Psoas muscle (tissue), 8 donors: ENCODE results near the gene MRPL27. TPM values are rescaled to one million over a fixed set of nuclear protein-coding genes. Genes with fewer than 3 reads are reported as not detected.
A peak's percentile ranks its signal among the peaks of the same experiment; 100 is the strongest.
"Not testable (repeated sequence)": the region's sequence is repeated elsewhere in the genome, so short reads cannot be mapped to it uniquely, and the experiment has no call there.

ENCODE experiments used
- ATAC-seq, 4 donors: fragments of 200-7000 bp; cut with Tn5 transposase; one replicate each; pipeline ENCODE4 v1.9.1; 2020; ENCODE audit warnings: moderate library complexity in 3 of 4, mild to moderate bottlenecking in 2 of 4
- DNase-seq, 2 donors: peaks; one replicate each; pipeline ENCODE4 v3.0.0-alpha.2; 2020
- H3K27ac ChIP-seq: fragments of 200-600 bp; one replicate; pipeline ENCODE4 v1.8.0; 2022
- H3K27me3 ChIP-seq, 3 donors: fragments of 200-600 bp in 1 of 3; one replicate each; pipeline versions ENCODE4 v1.6.1 to v1.8.0; 2013 to 2022; ENCODE audit warnings: low read length in 2 of 3, mild to moderate bottlenecking in 2 of 3, moderate library complexity in 1 of 3; ENCODE audit not compliant: insufficient read depth in 3 of 3
- H3K36me3 ChIP-seq, 2 donors: fragments of 200-600 bp in 1 of 2; one replicate each; pipeline versions ENCODE4 v1.6.1 to v1.8.0; 2013 to 2022; ENCODE audit warnings: low read depth in 1 of 2, mild to moderate bottlenecking in 1 of 2, moderate library complexity in 1 of 2; ENCODE audit not compliant: insufficient read depth in 1 of 2
- H3K4me1 ChIP-seq: fragments of 200-600 bp; one replicate; pipeline ENCODE4 v1.8.0; 2022
- H3K4me3 ChIP-seq: fragments of 200-600 bp; one replicate; pipeline ENCODE4 v1.8.0; 2022; ENCODE audit warnings: mild to moderate bottlenecking
- H3K9me3 ChIP-seq: fragments of 200-600 bp; one replicate; pipeline ENCODE4 v1.8.0; 2022
- WGBS, 3 donors: extraction: QIAGEN DNeasy Blood & Tissue Kit; methylation state at CpG; one replicate each; pipeline versions ENCODE4 v1.1.6 to v1.1.7; 2013; 5-methylcytosine and 5-hydroxymethylcytosine counted together
- intact Hi-C, 2 donors: fragments of 100-400 bp; cut with DNase I; formaldehyde crosslinking; loops; one replicate each; pipeline versions ENCODE4 v1.11.0 to v1.14.2; 2022
- polyA plus RNA-seq, 3 donors: library from polyadenylated mRNA; stranded (reverse); fragments of 200-250 nt; gene quantifications; one replicate each; pipeline ENCODE4 v1.2.3, GENCODE V29; 2013
- total RNA-seq, 4 donors: library from RNA; stranded (reverse); fragmentation: NEBNext Ultra II Directional in 2 of 4; extraction: Animal tissue kit (Norgen Biotek cat#: 25700) in 2 of 4; gene quantifications; one replicate each; pipeline versions ENCODE4 v1.2.1 to v1.2.4, GENCODE V29; 2021 to 2023
- TF ChIP-seq, protein P1 (sequence below): fragments of 200-600 bp; IDR thresholded peaks from one replicate; pipeline ENCODE4 v1.8.0; 2022; ENCODE audit warnings: antibody characterized with exemption
- donor health status: healthy with polysubstance abuse.
- donor health status: DM: no; HTN: no; CAD: no; lungs with moderate emphysema.
- donor health status: Bipolar disorder and iron deficiency.
- donor health status: healthy.
- donor health status: DM: yes; HTN: yes; CAD: no.
- donor health status: DM: no; HTN: no; CAD: no.
- donor health status: DM: no; HTN: no; CAD: no.
- donor health status: DM: yes; HTN: yes; CAD: no.

MRPL27 gene
- total and polyA plus RNA-seq, 7 donors: 70.7 to 468 (median 128) TPM

- no peaks in the 10 kb centered on the region for H3K4me1 ChIP-seq
- H3K4me3 ChIP-seq: no peak overlapping the region
- ATAC-seq (no peak), DNase-seq (no peak)
- peaks cover 5% of the 10 kb centered on the region for H3K9me3 ChIP-seq
- TF ChIP-seq, protein P1, sequence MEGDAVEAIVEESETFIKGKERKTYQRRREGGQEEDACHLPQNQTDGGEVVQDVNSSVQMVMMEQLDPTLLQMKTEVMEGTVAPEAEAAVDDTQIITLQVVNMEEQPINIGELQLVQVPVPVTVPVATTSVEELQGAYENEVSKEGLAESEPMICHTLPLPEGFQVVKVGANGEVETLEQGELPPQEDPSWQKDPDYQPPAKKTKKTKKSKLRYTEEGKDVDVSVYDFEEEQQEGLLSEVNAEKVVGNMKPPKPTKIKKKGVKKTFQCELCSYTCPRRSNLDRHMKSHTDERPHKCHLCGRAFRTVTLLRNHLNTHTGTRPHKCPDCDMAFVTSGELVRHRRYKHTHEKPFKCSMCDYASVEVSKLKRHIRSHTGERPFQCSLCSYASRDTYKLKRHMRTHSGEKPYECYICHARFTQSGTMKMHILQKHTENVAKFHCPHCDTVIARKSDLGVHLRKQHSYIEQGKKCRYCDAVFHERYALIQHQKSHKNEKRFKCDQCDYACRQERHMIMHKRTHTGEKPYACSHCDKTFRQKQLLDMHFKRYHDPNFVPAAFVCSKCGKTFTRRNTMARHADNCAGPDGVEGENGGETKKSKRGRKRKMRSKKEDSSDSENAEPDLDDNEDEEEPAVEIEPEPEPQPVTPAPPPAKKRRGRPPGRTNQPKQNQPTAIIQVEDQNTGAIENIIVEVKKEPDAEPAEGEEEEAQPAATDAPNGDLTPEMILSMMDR: no peak
- H3K27ac ChIP-seq: no peak overlapping the region
- H3K27me3 ChIP-seq: peaks cover 0 to 2% (median 0%) of the 10 kb centered on the region in 3 donors
- intact Hi-C loops: no loop called here
- H3K36me3 ChIP-seq: no peaks in the 10 kb centered on the region
Observed at GRCh38 chr17:50338645-50339044, 34.3 kb downstream of the MRPL27 start.

GRCh38 chr17:50337956-50338355 lies 35.0 kb downstream of the MRPL27 start:
- TF ChIP-seq, protein P1: no peak
- Histone ChIP-seq H3K4me1 (no peaks in the 10 kb centered on the region), H3K36me3 (no peaks in the 10 kb centered on the region), H3K27ac (no peak overlapping the region), H3K9me3 (peaks cover 5% of the 10 kb centered on the region), H3K27me3 (peaks cover 0 to 3% (median 2%) of the 10 kb centered on the region in 3 donors), H3K4me3 (no peak overlapping the region)
- WGBS, 3 donors: 84 to 93% (median 92%) methylated on average over 2 of the region's 2 CpGs
- intact Hi-C loops: no loop called here
- DNase-seq (no peak), ATAC-seq (no peak)

DNA sequence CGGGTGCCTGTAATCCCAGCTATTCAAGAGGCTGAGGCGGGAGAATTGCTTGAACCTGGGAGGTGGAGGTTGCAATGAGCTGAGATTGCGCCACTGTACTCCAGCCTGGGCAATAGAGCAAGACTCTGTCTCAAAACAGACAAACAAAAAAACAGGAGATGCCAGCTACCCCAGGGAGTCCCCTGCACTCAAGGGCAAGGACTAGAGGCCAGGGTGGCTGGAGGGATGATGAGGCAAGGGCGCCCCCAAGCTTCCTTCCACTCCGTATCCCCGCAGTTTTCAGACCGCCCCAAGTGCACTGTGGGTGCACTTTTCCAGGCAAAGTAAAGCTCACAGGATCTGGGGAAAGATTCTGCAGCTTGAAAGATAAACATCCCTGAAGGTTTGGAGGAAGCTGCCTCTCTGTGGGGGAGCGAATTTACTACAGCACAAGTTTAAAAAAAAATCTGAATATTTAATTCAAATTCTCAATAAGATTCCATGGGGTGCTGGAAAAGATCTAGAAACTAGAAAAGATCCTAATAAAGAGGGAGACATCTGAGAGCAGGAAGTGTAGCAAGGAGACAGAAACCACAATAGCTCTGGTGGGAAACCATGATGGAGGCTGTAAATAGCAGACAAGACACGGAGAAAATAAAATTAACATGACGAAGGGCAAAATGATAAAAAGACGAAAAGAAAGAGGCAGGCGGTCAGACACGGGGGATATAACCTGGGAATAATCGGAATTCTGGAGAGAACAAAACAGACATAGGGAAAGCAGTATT lies 39.5 kb downstream of the MRPL27 start:
- H3K36me3 ChIP-seq, H3K27ac ChIP-seq, DNase-seq, ATAC-seq, H3K9me3 ChIP-seq, H3K4me1 ChIP-seq, H3K27me3 ChIP-seq, intact Hi-C loops, H3K4me3 ChIP-seq: not testable (repeated sequence)
- WGBS, 3 donors: 64 to 72% (median 69%) methylated on average over 14 of the region's 14 CpGs

DNA sequence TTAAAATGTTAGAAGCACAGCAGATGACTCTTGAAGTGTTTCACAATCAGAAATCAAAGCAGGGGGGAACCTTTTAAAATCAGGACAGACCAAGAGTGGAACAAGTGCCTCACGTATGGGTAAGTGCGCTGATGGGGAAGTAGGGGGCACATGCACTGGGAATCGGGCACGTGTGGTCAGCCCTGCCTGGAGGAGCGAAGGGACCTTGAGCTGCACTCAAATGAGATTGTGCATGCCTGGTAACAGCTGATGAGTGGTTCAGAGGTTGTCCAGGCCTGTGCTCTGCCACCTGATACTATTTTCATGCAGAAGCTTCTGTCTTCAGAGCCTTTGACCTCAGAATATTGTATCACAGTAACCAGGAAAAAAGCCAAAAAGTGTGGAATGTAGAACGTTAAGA lies 40.8 kb downstream of the MRPL27 start:
- H3K4me3 ChIP-seq: no peak overlapping the region
- H3K9me3 ChIP-seq: no peaks in the 10 kb centered on the region
- DNase-seq (no peak), ATAC-seq (no peak)
- peaks cover 0 to 3% (median 2%) of the 10 kb centered on the region in 3 donors for H3K27me3 ChIP-seq
- WGBS, 3 donors: 62 to 74% (median 71%) methylated on average over 6 of the region's 6 CpGs
- no peak overlapping the region for H3K27ac ChIP-seq
- intact Hi-C loops: no loop called here
- TF ChIP-seq, protein P1: no peak
- peaks cover 5% of the 10 kb centered on the region for H3K4me1 ChIP-seq
- no peaks in the 10 kb centered on the region for H3K36me3 ChIP-seq

GRCh38 chr17:50331085-50331791 lies 41.7 kb downstream of the MRPL27 start:
- intact Hi-C loops: no loop called here
- H3K4me1 ChIP-seq: peaks cover 5% of the 10 kb centered on the region
- no peak overlapping the region for H3K27ac ChIP-seq

More at GRCh38 chr17:50331085-50331791, 41.7 kb downstream of the MRPL27 start:
- 69 to 73% (median 70%) methylated on average over 4 of the region's 4 CpGs for WGBS, 3 donors
- no peak overlapping the region for H3K4me3 ChIP-seq
- TF ChIP-seq, protein P1: no peak
- peaks cover 0 to 3% (median 2%) of the 10 kb centered on the region in 3 donors for H3K27me3 ChIP-seq
- ATAC-seq: peak in 2 of 4 donors; percentile 27 to 32
- DNase-seq: no peak
- no peaks in the 10 kb centered on the region for H3K9me3 ChIP-seq
- no peaks in the 10 kb centered on the region for H3K36me3 ChIP-seq
